Measurements from ENCODE around the gene LAMTOR4. TPM values are rescaled to one million over a fixed set of nuclear protein-coding genes. Genes with fewer than 3 reads are reported as not detected.
A peak's percentile ranks its signal among the peaks of the same experiment; 100 is the strongest.

LAMTOR4 gene
- total and polyA plus RNA-seq, 10 of the 15 experiments (the other 5 are each of a cell fraction or from before 2014, with no cell fraction given) = 73.4 to 297 (median 196) TPM

DNA sequence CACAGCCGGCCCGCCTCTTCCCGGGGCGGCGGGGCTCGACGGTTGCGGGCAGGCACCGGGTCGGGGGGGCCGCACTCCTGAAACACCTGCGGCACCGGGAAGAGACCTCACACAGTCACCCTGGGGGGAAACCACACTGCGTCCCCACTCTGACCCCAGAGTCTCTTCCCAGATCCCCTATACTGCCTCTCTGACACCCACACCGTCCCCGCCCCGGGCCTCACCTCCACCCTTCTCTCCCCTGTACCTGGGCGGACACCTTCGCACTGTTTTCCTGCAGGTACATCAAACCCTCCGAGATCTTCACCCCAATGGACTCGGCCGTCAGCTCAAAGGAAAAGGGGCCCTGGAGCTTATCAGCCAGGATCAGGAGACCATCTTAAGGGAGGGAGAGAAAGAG, 23.1 kb downstream of the LAMTOR4 start:
- ChIA-PET SMC1A (ENCODE audit: uncharacterized antibody, unreplicated experiment) (interaction anchor here (1.1 kb wide), 1 partner anchor 10 kb away, joined by 3 read pairs; no protein-coding TSS in a partner anchor), RAD21 (ENCODE audit: unreplicated experiment) (interaction anchor here (0.6 to 1.5 kb wide), 2 partner anchors 39 to 120 kb away, joined by 3 to 5 read pairs; no protein-coding TSS in a partner anchor)

DNA sequence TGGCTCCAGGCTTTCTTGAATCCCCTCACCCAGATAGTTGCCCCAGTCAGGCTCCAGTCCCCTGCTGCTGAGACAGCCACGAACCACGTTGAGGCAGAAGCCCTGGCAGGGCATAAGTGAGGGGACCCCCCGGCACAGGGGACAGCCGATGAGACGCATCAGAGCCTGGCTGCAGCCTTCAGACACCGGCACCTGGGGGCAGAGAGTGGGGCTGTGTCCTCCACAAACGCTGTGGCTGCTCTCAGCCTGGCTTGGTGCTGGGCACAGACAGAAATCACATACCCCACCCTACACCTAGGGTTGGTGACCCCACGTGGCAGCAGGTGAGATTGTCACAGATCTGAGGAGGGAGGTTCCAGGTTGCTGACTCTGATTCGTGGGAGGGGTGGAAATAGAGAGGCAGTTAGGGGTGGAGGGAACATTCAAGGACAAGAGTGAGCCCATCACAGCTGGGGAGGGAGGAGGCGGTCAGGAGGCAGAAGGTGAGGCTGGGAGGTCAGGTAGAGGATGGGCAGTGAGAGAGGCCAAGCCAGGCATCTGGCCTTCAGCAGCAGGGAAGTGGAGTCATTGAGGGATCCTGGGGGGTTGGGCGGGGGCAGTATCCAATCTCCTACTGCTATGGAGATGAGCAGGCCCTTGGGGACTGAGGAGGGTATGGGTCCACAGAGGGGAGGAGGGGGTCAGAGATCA, 25.2 kb downstream of the LAMTOR4 start:
- ATAC-seq (no peak), DNase-seq (ENCODE audit: low read depth, low spot score) (no peak), FAIRE-seq (no peak)
- Histone ChIP-seq H3K4me1 (ENCODE audit: control insufficient read depth, insufficient read depth, low read length) (peaks cover 29% of the 10 kb centered on the region), H3K4me2 (ENCODE audit: control insufficient read depth, insufficient read depth) (no peak overlapping the region), H3K9ac (ENCODE audit: control insufficient read depth, insufficient read depth, low read length) (no peak overlapping the region), H3K79me2 (ENCODE audit: control insufficient read depth, insufficient read depth, low read length) (no peaks in the 10 kb centered on the region), H3K9me3 (replicated peaks; ENCODE audit: control insufficient read depth, insufficient read depth, low read length) (no peaks in the 10 kb centered on the region), H2AFZ (ENCODE audit: control insufficient read depth, low read depth, low read length) (no peak overlapping the region), H3K4me3 (no peak overlapping the region), H3K36me3 (ENCODE audit: control insufficient read depth in 2 of 2, insufficient read depth in 2 of 2, low read length in 1 of 2) (no peaks in the 10 kb centered on the region), H3K27ac (ENCODE audit: control insufficient read depth, insufficient read depth) (no peak overlapping the region), H4K20me1 (ENCODE audit: control insufficient read depth, insufficient read depth) (no peaks in the 10 kb centered on the region), H3K27me3 (replicated peaks in 1 of 2; ENCODE audit: control insufficient read depth in 2 of 2, insufficient read depth in 2 of 2, low read length in 1 of 2) (peaks cover 0 to 4% of the 10 kb centered on the region in 2 experiments; a peak in 2 of 4 replicates)
- ChIA-PET SMC1A (ENCODE audit: uncharacterized antibody, unreplicated experiment) (no interaction called here), POLR2A (interaction anchor here (0.6 kb wide), 1 partner anchor 10 kb away, joined by 7 read pairs; no protein-coding TSS in a partner anchor), RAD21 (ENCODE audit: unreplicated experiment) (no interaction called here), CTCF (no interaction called here)
- BruUV-seq (replicated peaks) = no TSS peak
- TF ChIP-seq, protein P1, sequence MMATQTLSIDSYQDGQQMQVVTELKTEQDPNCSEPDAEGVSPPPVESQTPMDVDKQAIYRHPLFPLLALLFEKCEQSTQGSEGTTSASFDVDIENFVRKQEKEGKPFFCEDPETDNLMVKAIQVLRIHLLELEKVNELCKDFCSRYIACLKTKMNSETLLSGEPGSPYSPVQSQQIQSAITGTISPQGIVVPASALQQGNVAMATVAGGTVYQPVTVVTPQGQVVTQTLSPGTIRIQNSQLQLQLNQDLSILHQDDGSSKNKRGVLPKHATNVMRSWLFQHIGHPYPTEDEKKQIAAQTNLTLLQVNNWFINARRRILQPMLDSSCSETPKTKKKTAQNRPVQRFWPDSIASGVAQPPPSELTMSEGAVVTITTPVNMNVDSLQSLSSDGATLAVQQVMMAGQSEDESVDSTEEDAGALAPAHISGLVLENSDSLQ (IDR thresholded peaks at IDR 0.05) = no peak
- 61% methylated on average over 11 of the region's 11 CpGs for WGBS (ENCODE audit: insufficient coverage, insufficient replicate concordance, low lambda C conversion rate, missing lambda C conversion rate)
- in situ Hi-C loops (cut with MboI) = no loop called here
- intact Hi-C loops (cut with micrococcal nuclease; ENCODE audit: unreplicated experiment) = no loop called here

More for the DNA sequence above, 23.1 kb downstream of the LAMTOR4 start:
- BruUV-seq (replicated peaks) = no TSS peak
- DNase-seq (ENCODE audit: low read depth, low spot score) (no peak), FAIRE-seq (no peak), ATAC-seq (no peak)
- H3K4me3 ChIP-seq = peak overlapping the region; percentile 39; the same call in 1 of the 2 replicates
- no peak overlapping the region for H3K27ac ChIP-seq (ENCODE audit: control insufficient read depth, insufficient read depth)
- H3K27me3 ChIP-seq (replicated peaks in 1 of 2; ENCODE audit: control insufficient read depth in 2 of 2, insufficient read depth in 2 of 2, low read length in 1 of 2) = peaks cover 4 to 6% of the 10 kb centered on the region in 2 experiments; a peak in 3 of 4 replicates
- whole genome bisulfite sequencing (ENCODE audit: insufficient coverage, insufficient replicate concordance, low lambda C conversion rate, missing lambda C conversion rate) = 1% methylated on average over 21 of the region's 22 CpGs
- no peaks in the 10 kb centered on the region for H3K79me2 ChIP-seq (ENCODE audit: control insufficient read depth, insufficient read depth, low read length)
- peaks cover 47% of the 10 kb centered on the region for H3K4me1 ChIP-seq (ENCODE audit: control insufficient read depth, insufficient read depth, low read length)
- intact Hi-C loops (cut with micrococcal nuclease; ENCODE audit: unreplicated experiment) (no loop called here), in situ Hi-C loops (cut with MboI) (no loop called here)
- no peak overlapping the region for H2AFZ ChIP-seq (ENCODE audit: control insufficient read depth, low read depth, low read length)
- no peak overlapping the region for H3K9ac ChIP-seq (ENCODE audit: control insufficient read depth, insufficient read depth, low read length)
- no peaks in the 10 kb centered on the region for H4K20me1 ChIP-seq (ENCODE audit: control insufficient read depth, insufficient read depth)
- ChIA-PET CTCF (interaction anchor here (1.2 kb wide), 1 partner anchor 18 kb away, joined by 4 read pairs; no protein-coding TSS in a partner anchor), POLR2A (interaction anchor here (0.6 to 0.9 kb wide), 5 partner anchors 8 to 89 kb away, joined by 3 to 5 read pairs (median 3); no protein-coding TSS in a partner anchor)
- TF ChIP-seq PAX8 (IDR thresholded peaks at IDR 0.05) (no peak), IKZF2 (IDR thresholded peaks at IDR 0.05) (peak in 1 of 2 experiments; percentile 20; a peak in 1 of 4 replicates), RUNX3 (IDR thresholded peaks at IDR 0.05; ENCODE audit: low read length) (peak; percentile 43; the same call in 1 of the 2 replicates)
- H3K36me3 ChIP-seq (ENCODE audit: control insufficient read depth in 2 of 2, insufficient read depth in 2 of 2, low read length in 1 of 2) = no peaks in the 10 kb centered on the region
- H3K4me2 ChIP-seq (ENCODE audit: control insufficient read depth, insufficient read depth) = 0 out of 2 replicates have a peak overlapping the region, but pooled peaks have one; percentile 72
- H3K9me3 ChIP-seq (replicated peaks; ENCODE audit: control insufficient read depth, insufficient read depth, low read length) = no peaks in the 10 kb centered on the region

Data from GM12878 (cell line).